Dendritic cell treated with granulocyte-macrophage colony-stimulating factor and Interleukin-4, amounts not matched to agents 40 ng/mL and 50 ng/mL, for 4 days (primary cell): ENCODE results near the gene TPRN.
A peak's percentile ranks its signal among the peaks of the same experiment; 100 is the strongest.

Source experiments
- H3K27ac Mint-ChIP-seq: one replicate; pipeline ENCODE4 v1.8.0; 2022; ENCODE audit warnings: mild to moderate bottlenecking, mixed read lengths
- H3K27me3 Mint-ChIP-seq: one replicate; pipeline ENCODE4 v1.8.0; 2022; ENCODE audit warnings: mild to moderate bottlenecking, mixed read lengths
- H3K36me3 Mint-ChIP-seq: one replicate; pipeline ENCODE4 v1.8.0; 2022; ENCODE audit warnings: low read depth, mixed read lengths
- H3K4me1 Mint-ChIP-seq: one replicate; pipeline ENCODE4 v1.8.0; 2022; ENCODE audit warnings: low read depth, mixed read lengths
- H3K4me3 Mint-ChIP-seq: one replicate; pipeline ENCODE4 v1.8.0; 2022; ENCODE audit warnings: mild to moderate bottlenecking, moderate library complexity, mixed read lengths
- H3K9me3 Mint-ChIP-seq: one replicate; pipeline ENCODE4 v1.8.0; 2022; ENCODE audit warnings: mixed read lengths
- intact Hi-C: fragments of 100-400 bp; cut with micrococcal nuclease; formaldehyde crosslinking; loops from one replicate; pipeline ENCODE4 v1.15.0; 2022

Gene TPRN

DNA sequence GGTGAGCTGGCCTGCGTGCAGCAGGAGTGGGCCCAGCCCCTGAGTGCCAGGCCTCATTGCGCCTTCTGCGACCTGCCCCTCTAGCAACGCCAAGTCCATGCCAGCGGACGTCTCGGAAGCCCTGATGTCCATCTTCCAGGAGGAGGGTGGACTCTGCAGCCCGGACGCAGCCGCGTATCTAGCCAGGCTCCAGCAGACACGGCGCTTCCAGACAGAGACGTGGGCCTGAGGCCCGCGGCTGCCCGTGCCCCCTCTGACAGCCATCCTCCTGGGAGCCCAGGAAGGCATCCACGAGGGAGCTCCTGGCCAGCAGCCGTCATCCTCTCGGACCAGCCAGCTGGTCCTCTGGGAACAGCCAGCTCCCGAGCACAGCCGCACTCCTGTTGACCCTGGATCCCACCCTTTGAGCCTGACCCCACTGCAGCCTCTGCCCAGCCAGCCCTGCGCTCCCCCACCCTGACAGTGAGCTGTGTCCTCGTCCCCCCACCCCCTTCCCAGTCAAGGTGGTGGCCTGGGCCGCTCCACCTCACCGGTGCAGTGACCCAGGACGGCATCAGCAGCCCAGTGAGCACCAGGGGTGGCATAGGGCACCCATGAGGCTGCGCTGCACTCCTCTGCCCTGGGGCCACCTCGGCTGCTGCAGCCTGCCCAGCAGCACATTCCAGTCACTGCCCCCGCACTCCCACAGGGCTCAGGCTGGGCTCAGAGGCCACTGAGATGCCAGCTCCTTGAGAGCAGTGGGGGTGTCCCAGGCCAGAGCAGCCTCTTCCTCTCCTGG, 15.8 kb upstream of the TPRN start:
- Mint-ChIP-seq H3K27me3 (peaks cover 13% of the 10 kb centered on the region), H3K4me3 (no peak overlapping the region), H3K36me3 (peaks cover 57% of the 10 kb centered on the region), H3K9me3 (no peaks in the 10 kb centered on the region), H3K27ac (no peak overlapping the region), H3K4me1 (peaks cover 35% of the 10 kb centered on the region)
- intact Hi-C loops: no loop called here

DNA sequence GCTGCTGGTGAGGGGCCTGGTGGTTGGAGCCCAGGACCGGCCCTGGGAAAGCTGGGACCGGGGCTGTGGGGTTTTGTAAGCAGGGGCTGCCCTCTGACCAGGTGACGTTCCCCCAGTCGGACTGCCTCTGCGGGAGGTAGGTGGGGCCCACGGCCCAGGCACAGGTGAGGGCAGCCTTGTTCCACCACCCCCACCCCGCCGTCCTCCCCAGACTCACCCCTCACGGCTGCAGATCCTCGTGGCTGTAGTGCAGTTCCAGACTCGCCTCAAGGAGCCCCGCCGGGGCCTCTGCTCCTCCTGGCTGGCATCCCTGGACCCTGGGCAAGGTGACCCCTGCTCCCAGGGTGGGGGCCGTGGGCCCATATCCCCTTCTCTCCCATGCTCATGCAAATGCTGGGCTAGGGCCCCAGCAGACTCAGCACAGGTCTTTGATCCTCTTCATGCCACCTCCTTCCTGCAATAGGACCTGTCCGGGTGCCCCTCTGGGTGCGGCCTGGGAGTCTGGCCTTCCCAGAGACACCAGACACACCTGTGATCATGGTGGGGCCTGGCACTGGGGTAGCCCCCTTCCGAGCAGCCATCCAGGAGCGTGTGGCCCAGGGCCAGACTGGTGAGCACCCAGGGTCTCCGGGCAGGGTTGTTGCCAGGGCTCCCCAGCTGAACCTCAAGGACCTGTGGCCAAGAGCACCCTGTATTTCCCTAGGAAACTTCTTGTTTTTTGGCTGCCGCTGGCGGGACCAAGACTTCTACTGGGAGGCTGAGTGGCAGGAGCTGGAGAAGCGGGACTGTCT, 14.8 kb upstream of the TPRN start:
- peaks cover 6% of the 10 kb centered on the region for H3K27me3 Mint-ChIP-seq

DNA sequence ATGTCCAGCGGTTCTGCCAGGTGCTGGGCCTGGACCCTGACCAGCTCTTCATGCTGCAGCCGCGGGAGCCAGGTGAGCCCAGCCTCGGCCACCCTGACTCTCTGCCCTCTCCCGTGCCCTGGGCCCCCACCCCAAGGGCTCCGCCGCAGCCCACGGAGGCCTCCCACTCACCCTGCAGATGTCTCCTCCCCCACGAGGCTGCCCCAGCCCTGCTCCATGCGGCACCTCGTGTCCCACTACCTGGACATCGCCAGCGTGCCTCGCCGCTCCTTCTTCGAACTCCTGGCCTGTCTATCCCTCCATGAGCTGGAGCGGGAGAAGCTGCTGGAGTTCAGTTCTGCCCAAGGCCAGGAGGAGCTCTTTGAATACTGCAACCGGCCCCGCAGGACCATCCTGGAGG, 14.1 kb upstream of the TPRN start:
- peaks cover 75% of the 10 kb centered on the region for H3K36me3 Mint-ChIP-seq
- H3K27ac Mint-ChIP-seq: no peak overlapping the region
- H3K9me3 Mint-ChIP-seq: no peaks in the 10 kb centered on the region
- no peaks in the 10 kb centered on the region for H3K27me3 Mint-ChIP-seq
- H3K4me1 Mint-ChIP-seq: peaks cover 36% of the 10 kb centered on the region
- intact Hi-C loops: no loop called here
- no peak overlapping the region for H3K4me3 Mint-ChIP-seq

More for the DNA sequence above, 14.8 kb upstream of the TPRN start:
- peaks cover 36% of the 10 kb centered on the region for H3K4me1 Mint-ChIP-seq
- H3K27ac Mint-ChIP-seq: peak overlapping the region; percentile 60
- H3K4me3 Mint-ChIP-seq: no peak overlapping the region
- H3K9me3 Mint-ChIP-seq: no peaks in the 10 kb centered on the region
- peaks cover 67% of the 10 kb centered on the region for H3K36me3 Mint-ChIP-seq
- intact Hi-C loops: no loop called here

DNA sequence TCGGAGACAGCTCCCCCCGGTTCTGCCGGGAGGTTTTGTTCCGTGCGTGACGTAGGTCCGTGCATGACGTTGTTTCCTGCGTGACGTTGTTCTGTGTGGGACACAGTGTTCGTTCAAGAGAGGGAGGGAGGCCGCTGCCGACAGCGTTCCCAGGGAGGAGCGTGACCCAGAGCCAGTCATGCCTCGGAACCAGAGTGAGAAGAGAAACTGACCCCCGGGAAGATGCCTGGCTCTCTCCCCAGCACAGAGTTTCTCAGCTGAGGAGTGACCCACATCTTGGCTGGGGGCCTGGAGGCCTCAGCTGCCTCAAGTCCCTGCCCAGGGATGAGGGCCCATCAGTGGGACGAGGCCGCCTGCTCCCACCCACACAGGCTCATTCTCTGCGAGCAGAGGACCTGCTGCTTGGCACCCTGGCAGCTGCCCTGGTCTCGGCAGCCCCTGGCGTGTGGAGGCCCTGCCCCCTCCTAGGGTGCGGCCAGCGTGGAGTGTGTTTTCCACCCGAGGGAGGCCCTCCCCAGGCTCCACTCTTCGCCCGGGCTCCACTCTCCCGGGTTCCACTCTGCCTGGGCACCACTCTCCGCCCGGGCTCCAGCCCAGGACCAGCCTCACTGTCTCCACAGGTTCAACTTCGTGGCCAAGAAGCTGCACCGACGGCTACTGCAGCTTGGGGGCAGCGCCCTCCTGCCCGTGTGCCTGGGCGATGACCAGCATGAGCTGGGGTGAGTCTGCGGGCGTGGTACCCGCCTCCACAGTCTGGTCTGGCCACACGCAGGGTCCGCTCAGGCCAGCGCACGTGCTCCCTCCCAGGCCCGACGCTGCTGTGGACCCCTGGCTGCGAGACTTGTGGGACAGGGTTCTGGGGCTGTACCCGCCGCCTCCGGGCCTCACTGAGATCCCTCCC, 12.9 kb upstream of the TPRN start:
- no peak overlapping the region for H3K27ac Mint-ChIP-seq
- peaks cover 29% of the 10 kb centered on the region for H3K4me1 Mint-ChIP-seq
- no peak overlapping the region for H3K4me3 Mint-ChIP-seq
- H3K36me3 Mint-ChIP-seq: peaks cover 87% of the 10 kb centered on the region
- intact Hi-C loops: no loop called here
- H3K9me3 Mint-ChIP-seq: no peaks in the 10 kb centered on the region
- H3K27me3 Mint-ChIP-seq: no peaks in the 10 kb centered on the region

DNA sequence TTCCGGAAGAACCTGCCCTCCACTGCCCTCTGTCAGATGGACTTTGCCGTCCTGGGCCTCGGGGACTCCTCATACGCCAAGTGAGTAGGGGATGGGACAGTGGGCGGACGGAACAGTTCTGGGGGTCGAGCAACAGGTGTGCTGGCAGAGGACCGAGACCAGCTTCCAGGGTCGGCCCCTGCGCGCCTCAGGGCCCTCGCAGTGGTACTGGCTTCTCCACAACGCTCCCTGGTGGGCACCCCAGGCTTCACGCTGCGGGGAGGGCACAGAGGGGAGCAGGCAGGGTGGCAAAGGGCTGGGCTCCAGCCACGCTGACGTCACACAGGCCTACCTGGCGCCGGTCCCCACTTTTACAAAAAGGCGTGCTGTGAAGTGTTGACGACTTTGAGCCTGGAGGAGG, 12.0 kb upstream of the TPRN start:
- no peaks in the 10 kb centered on the region for H3K9me3 Mint-ChIP-seq
- H3K4me3 Mint-ChIP-seq: no peak overlapping the region

DNA sequence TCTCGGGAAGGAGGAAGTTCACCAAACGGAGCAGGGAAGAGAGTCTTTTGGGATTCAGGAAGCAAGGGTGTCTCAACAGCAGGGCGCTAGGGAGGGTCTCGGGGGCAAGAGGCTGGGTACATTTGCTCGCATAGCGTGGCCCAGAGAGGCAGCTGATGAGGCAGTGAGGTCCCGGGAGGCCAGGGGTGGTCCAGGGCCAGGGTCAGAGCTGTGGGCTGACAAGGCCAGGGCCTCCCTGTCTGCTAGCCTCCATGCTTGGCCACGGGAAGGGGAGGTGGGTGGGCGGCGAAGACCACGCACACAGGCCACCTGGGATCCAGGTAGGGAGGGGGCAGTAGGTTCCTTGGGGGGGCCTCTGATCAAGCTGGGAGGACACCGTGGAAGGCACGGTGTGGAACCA, 11.0 kb upstream of the TPRN start:
- Mint-ChIP-seq H3K4me3 (no peak overlapping the region), H3K27ac (peak overlapping the region; percentile 35), H3K27me3 (no peaks in the 10 kb centered on the region), H3K36me3 (peaks cover 90% of the 10 kb centered on the region), H3K4me1 (peaks cover 26% of the 10 kb centered on the region), H3K9me3 (no peaks in the 10 kb centered on the region)
- intact Hi-C loops: no loop called here

More for the DNA sequence above, 12.0 kb upstream of the TPRN start:
- intact Hi-C loops: no loop called here
- H3K4me1 Mint-ChIP-seq: peaks cover 23% of the 10 kb centered on the region
- H3K27ac Mint-ChIP-seq: no peak overlapping the region
- H3K27me3 Mint-ChIP-seq: no peaks in the 10 kb centered on the region
- peaks cover 90% of the 10 kb centered on the region for H3K36me3 Mint-ChIP-seq

DNA sequence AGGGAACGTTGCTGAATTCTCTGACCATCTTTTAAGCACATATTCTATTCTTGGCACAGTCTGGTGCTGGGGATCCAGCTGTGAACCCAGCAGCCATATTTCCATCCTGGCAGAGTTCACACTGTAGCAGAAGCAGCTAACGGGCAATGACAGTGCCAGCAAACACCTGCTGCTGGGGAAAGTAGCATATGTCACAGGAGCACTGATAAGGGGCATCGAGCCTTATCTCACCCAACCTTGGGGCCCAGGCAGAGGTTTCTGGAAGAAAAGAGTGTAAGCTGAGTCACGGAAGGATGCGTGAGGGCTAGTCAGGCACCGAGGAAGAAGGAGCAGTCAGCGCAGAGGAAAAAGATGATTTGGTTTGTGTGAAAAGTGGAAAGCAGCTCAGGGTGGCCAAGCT, 6.1 kb upstream of the TPRN start:
- intact Hi-C loops: no loop called here
- Mint-ChIP-seq H3K4me3 (peak overlapping the region; percentile 97), H3K4me1 (peaks cover 58% of the 10 kb centered on the region), H3K27ac (peak overlapping the region; percentile 96), H3K9me3 (no peaks in the 10 kb centered on the region), H3K27me3 (no peaks in the 10 kb centered on the region), H3K36me3 (peaks cover 66% of the 10 kb centered on the region)

DNA sequence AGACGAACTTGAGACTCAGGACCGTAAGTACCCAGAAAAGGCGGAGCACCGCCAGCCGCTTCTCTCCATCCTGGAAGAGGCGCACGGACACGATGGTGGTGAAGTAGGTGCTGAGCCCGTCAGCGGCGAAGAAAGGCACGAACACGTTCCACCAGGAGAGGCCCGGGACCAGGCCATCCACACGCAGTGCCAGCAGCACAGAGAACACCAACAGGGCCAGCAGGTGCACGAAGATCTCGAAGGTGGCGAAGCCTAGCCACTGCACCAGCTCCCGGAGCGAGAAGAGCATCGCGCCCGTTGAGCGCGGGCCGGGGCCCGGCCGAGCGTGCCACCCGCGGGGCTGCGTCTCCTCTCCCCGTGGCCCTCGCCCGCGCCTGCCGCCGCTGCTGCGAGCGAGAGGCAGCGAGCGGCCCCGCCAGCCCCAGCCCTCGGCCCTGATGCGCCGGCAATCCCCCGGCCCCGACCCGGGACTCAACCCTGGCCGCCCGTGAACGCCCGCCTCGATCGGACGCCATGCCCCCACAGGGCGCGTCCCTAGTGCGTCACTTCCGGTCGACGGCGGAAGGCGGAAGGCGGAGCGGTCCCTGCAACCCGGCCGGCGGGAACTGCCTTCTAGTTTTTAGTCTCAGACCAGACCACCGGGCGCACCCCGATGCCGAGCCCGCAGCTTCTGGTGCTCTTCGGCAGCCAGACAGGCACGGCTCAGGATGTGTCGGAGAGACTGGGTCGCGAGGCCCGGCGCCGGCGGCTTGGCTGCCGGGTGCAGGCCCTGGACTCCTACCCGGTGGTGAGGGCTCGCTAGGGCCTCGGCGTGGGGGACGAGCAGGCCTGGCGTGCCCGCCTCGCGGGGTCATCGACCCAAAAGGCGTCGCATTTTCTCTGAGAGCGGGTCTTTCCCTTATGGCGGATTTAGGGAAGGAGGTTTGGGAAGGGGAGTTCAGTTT, 4.9 kb upstream of the TPRN start, which contains the start of the genes NDOR1 and TMEM203:
NDOR1 (plus strand) TSS at position 575 of the 944 bp plus-strand sequence; CDS start at position 653, 78 bp downstream.
TMEM203 (minus strand) TSS at position 523 of the 944 bp plus-strand sequence; CDS start at position 289, 234 bp downstream.
- Mint-ChIP-seq H3K4me1 (peaks cover 57% of the 10 kb centered on the region), H3K4me3 (peak within 1 kb of the TSS; percentile 97), H3K27me3 (no peaks in the 10 kb centered on the region), H3K9me3 (no peaks in the 10 kb centered on the region), H3K36me3 (peaks cover 59% of the 10 kb centered on the region), H3K27ac (peak within 1 kb of the TSS; percentile 96)
- intact Hi-C loops: loop anchor here (1.0 to 2.0 kb wide), 2 partner anchors 17 kb away; partner anchors contain the start of genes ANAPC2, RNF208 and SSNA1

DNA sequence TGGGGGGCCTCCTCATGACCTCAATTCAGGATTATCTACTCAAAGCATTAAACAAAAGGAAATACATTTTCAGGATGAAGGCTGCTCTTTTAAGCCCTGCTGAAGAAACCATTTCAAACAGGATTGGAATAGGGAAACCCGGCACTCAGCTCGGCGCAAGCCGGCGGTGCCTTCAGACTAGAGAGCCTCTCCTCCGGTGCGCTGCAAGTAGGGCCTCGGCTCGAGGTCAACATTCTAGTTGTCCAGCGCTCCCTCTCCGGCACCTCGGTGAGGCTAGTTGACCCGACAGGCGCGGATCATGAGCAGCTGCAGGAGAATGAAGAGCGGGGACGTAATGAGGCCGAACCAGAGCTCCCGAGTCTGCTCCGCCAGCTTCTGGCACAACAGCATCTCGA, 4.2 kb upstream of the TPRN start:
- intact Hi-C loops: loop anchor here (1.0 to 2.0 kb wide), 2 partner anchors 16 to 18 kb away; partner anchors contain the start of genes ANAPC2, RNF208 and SSNA1
- Mint-ChIP-seq H3K27me3 (no peaks in the 10 kb centered on the region), H3K9me3 (no peaks in the 10 kb centered on the region), H3K36me3 (peaks cover 55% of the 10 kb centered on the region), H3K4me1 (peaks cover 58% of the 10 kb centered on the region), H3K4me3 (peak overlapping the region; percentile 97), H3K27ac (peak overlapping the region; percentile 96)

DNA sequence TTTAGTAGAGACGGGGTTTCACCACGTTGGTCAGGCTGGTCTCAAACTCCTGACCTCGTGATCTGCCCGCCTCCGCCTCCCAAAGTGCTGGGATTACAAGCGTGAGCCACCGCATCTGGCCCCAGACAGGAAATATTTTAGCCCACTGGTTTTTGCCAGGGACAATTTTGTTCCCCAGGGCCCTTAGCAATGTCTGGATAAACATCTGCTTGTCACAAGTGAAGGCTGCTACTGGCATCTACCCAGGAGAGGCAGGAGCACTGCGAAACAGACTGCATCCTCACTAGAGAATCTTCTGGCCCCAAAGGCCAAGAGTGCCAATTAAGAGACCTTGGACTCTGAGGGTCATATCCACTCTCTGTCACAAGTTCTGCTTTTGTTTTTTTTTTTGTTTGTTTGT, 2.4 kb upstream of the TPRN start:
- Mint-ChIP-seq H3K27me3 (no peaks in the 10 kb centered on the region), H3K4me3 (peak overlapping the region; percentile 4), H3K9me3 (no peaks in the 10 kb centered on the region), H3K27ac (peak overlapping the region; percentile 94), H3K36me3 (peaks cover 48% of the 10 kb centered on the region), H3K4me1 (peaks cover 75% of the 10 kb centered on the region)
- intact Hi-C loops: no loop called here

DNA sequence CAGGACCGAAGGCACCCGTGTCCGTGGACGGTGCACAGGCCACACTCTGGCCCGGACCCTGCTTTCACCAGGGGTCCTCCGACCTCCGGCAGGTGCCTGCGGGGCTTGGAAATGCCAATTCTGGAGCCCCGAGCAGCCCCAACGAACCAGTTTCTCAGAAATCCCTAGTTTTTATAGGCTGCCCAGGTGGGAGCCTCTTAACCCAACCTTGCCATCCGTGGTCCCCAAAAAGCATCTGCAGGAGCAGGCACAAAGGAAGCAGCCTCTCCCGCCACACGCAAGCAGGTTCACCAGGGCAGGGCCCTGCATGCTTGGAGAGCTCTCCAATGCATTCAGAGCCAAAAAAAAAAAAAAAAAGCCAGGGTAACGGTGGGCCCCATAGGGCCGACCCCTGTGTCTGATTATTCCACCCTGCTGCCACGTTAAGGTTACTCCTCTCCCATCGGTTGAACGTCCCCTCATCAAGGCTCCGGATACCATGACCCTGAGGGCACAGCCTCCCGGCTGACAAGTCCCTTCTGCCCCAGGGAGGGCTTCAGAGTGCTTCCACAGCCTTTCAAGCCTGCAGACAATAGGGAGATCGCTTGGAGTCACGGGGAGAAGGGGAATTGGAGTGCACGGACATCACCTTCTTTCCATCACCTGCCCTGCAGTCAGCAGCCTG, 796 bp upstream of the TPRN start:
- peak overlapping the region; percentile 78 for H3K4me3 Mint-ChIP-seq
- H3K9me3 Mint-ChIP-seq: no peaks in the 10 kb centered on the region
- intact Hi-C loops: no loop called here
- H3K36me3 Mint-ChIP-seq: peaks cover 41% of the 10 kb centered on the region
- peak overlapping the region; percentile 94 for H3K27ac Mint-ChIP-seq
- peaks cover 76% of the 10 kb centered on the region for H3K4me1 Mint-ChIP-seq
- no peaks in the 10 kb centered on the region for H3K27me3 Mint-ChIP-seq

DNA sequence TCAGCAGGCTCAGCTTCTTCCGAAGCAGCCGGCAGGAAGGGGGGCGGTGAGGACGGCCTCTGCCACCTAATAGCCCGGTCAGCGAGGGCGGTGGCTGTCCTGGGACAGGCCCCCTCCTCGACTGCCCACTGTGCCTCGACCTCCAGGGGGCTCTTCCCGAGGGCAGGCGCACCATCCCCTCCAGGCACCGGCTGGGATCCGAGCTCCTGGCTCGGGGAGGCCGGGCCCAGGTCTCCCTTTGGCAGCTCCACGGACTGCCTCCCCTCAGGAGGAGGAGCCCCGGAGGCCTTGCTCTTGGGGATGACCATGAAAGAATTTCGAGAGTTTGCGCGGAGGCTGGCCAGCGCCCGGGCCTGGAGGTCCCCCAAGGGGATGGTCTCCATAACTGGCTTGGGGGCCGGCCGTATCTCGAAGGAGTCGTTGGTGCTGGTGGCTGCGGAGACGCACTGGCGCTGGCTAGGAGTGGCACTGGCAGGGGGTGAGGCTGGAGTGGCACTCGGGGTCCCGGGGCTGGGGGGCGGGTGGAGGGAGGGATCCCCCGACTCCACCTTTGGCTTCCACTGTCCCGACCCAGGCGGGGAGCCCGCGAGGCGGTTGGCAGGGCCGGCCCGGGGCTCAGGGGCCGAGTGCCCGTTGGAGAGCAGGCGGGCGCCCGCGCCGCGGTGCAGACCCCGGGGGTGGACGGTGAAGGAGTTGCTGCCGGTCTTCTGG, 975 bp downstream of the TPRN start:
- intact Hi-C loops: no loop called here
- peak overlapping the region; percentile 74 for H3K27ac Mint-ChIP-seq
- H3K4me3 Mint-ChIP-seq: peak overlapping the region; percentile 86
- peaks cover 40% of the 10 kb centered on the region for H3K36me3 Mint-ChIP-seq
- H3K9me3 Mint-ChIP-seq: no peaks in the 10 kb centered on the region
- H3K27me3 Mint-ChIP-seq: no peaks in the 10 kb centered on the region
- peaks cover 73% of the 10 kb centered on the region for H3K4me1 Mint-ChIP-seq
